Liver (tissue), 9 donors: Measurements from ENCODE around the gene EP400. TPM values are rescaled to one million over a fixed set of nuclear protein-coding genes. Genes with fewer than 3 reads are reported as not detected.

ENCODE experiments used
- DNase-seq: peaks from one replicate; pipeline ENCODE4 v3.0.0-alpha.2; 2017; ENCODE audit warnings: low spot score
- H3K27ac ChIP-seq, 2 donors: one replicate each; pipeline ENCODE4 v1.7.0; 2013; ENCODE audit warnings: inconsistent platforms in 2 of 2, low read length in 2 of 2, control low read depth in 1 of 2, low read depth in 1 of 2, mild to moderate bottlenecking in 1 of 2
- H3K27me3 ChIP-seq, 4 donors: one replicate each; pipeline versions ENCODE4 v1.6.1 to v1.7.0; 2013; ENCODE audit warnings: low read length in 3 of 4, inconsistent platforms in 1 of 4, mild to moderate bottlenecking in 1 of 4, moderate library complexity in 1 of 4; ENCODE audit not compliant: control insufficient read depth in 4 of 4, insufficient read depth in 4 of 4
- H3K36me3 ChIP-seq, 4 donors: one replicate each; pipeline versions ENCODE4 v1.6.1 to v1.7.0; 2013; ENCODE audit warnings: low read length in 3 of 4, mild to moderate bottlenecking in 3 of 4, low read depth in 1 of 4, moderate library complexity in 1 of 4; ENCODE audit not compliant: control insufficient read depth in 4 of 4, insufficient read depth in 3 of 4
- H3K4me1 ChIP-seq, 4 donors: one replicate each; pipeline versions ENCODE4 v1.6.1 to v1.7.0; 2013; ENCODE audit warnings: low read length in 3 of 4, mild to moderate bottlenecking in 3 of 4, moderate library complexity in 1 of 4; ENCODE audit not compliant: control insufficient read depth in 4 of 4, insufficient read depth in 4 of 4
- H3K4me3 ChIP-seq, 3 donors: one replicate each; pipeline versions ENCODE4 v1.6.1 to v1.7.0; 2013; ENCODE audit warnings: low read length in 3 of 3, control low read depth in 1 of 3, low read depth in 1 of 3, mild to moderate bottlenecking in 1 of 3
- H3K9ac ChIP-seq, 2 donors: one replicate each; pipeline ENCODE4 v1.7.0; 2013; ENCODE audit warnings: low read length in 2 of 2, mild to moderate bottlenecking in 2 of 2, moderate library complexity in 2 of 2, control low read depth in 1 of 2, low read depth in 1 of 2
- H3K9me3 ChIP-seq, 4 donors: one replicate each; pipeline versions ENCODE4 v1.6.1 to v1.7.0; 2013; ENCODE audit warnings: low read length in 3 of 4; ENCODE audit not compliant: control insufficient read depth in 4 of 4
- CTCF ChIP-seq: fragments of 150-350 bp; IDR thresholded peaks from 2 replicates; pipeline ENCODE4 v1.5.1; 2017; ENCODE audit warnings: improper control_type of control experiment, low read depth, low read length; ENCODE audit not compliant: missing input control
- EGR1 ChIP-seq, 2 donors: IDR thresholded peaks; 2 replicates each; pipeline ENCODE4 v1.6.1; 2016 to 2018; ENCODE audit warnings: antibody characterized with exemption in 2 of 2, low read depth in 2 of 2
- FOXA1 ChIP-seq: IDR thresholded peaks from 2 replicates; pipeline ENCODE4 v1.6.1; 2016; ENCODE audit warnings: antibody characterized with exemption
- FOXA2 ChIP-seq: IDR thresholded peaks from 2 replicates; pipeline ENCODE4 v1.6.1; 2016; ENCODE audit warnings: antibody characterized with exemption
- GABPA ChIP-seq, 2 donors: IDR thresholded peaks in 1 of 2; conservative IDR thresholded peaks in 1 of 2; 2 replicates each; pipeline ENCODE4 v1.6.1; 2016; ENCODE audit warnings: antibody characterized with exemption in 2 of 2, mild to moderate bottlenecking in 1 of 2, moderate library complexity in 1 of 2
- HNF4A ChIP-seq, 2 donors: conservative IDR thresholded peaks; 2 replicates each; pipeline ENCODE4 v1.6.1; 2016; ENCODE audit warnings: antibody characterized with exemption in 2 of 2, mild to moderate bottlenecking in 2 of 2
- HNF4G ChIP-seq: IDR thresholded peaks from 2 replicates; pipeline ENCODE4 v1.6.1; 2016; ENCODE audit warnings: antibody characterized with exemption
- NR2F2 ChIP-seq: IDR thresholded peaks from 2 replicates; pipeline ENCODE4 v1.6.1; 2016; ENCODE audit warnings: antibody characterized with exemption
- REST ChIP-seq: IDR thresholded peaks from 2 replicates; pipeline ENCODE4 v1.6.1; 2016; ENCODE audit warnings: antibody characterized with exemption, mild to moderate bottlenecking
- RXRA ChIP-seq, 2 donors: IDR thresholded peaks; 2 replicates each; pipeline ENCODE4 v1.6.1; 2017 to 2018; ENCODE audit warnings: antibody characterized with exemption in 2 of 2, mild to moderate bottlenecking in 1 of 2
- SP1 ChIP-seq: IDR thresholded peaks from 2 replicates; pipeline ENCODE4 v1.6.1; 2018; ENCODE audit warnings: antibody characterized with exemption, mild to moderate bottlenecking
- TAF1 ChIP-seq: conservative IDR thresholded peaks from 2 replicates; pipeline ENCODE4 v1.6.1; 2016; ENCODE audit warnings: antibody characterized with exemption, mild to moderate bottlenecking
- YY1 ChIP-seq: IDR thresholded peaks from 2 replicates; pipeline ENCODE4 v1.6.1; 2016; ENCODE audit warnings: antibody characterized with exemption, mild to moderate bottlenecking
- ZBTB33 ChIP-seq: IDR thresholded peaks from 2 replicates; pipeline ENCODE4 v1.6.1; 2016; ENCODE audit warnings: antibody characterized with exemption
- WGBS: extraction: QIAGEN DNeasy Blood & Tissue Kit; methylation state at CpG from one replicate; pipeline ENCODE4 v1.1.7; 2013; 5-methylcytosine and 5-hydroxymethylcytosine counted together
- polyA plus RNA-seq, 2 donors: library from polyadenylated mRNA; stranded (reverse) in 1 of 2; unstranded in 1 of 2; fragments of 200-250 nt in 1 of 2; fragments of >200 nt in 1 of 2; fragmentation: Nextera tagmentation in 1 of 2; extraction: Ambion mirVana in 1 of 2; gene quantifications; one replicate each; pipeline versions ENCODE4 v1.2.1 to v1.2.3, GENCODE V29; 2013 to 2015
- total RNA-seq, 2 donors: library from RNA; depleted of rRNA; stranded (reverse); fragments of >200 nt; gene quantifications; one replicate each; pipeline ENCODE4 v1.2.3, GENCODE V29; 2014
- TF ChIP-seq, protein P1 (sequence below): IDR thresholded peaks from 2 replicates; pipeline ENCODE4 v1.6.1; 2016; ENCODE audit warnings: antibody characterized with exemption
- donor health status: healthy.
- donor health status: healthy.
- donor health status: healthy.
- donor health status: healthy.
- donor health status: healthy.

EP400 gene
- total and polyA plus RNA-seq, 4 donors, result 4.7 to 12.4 (median 7.1) TPM

DNA sequence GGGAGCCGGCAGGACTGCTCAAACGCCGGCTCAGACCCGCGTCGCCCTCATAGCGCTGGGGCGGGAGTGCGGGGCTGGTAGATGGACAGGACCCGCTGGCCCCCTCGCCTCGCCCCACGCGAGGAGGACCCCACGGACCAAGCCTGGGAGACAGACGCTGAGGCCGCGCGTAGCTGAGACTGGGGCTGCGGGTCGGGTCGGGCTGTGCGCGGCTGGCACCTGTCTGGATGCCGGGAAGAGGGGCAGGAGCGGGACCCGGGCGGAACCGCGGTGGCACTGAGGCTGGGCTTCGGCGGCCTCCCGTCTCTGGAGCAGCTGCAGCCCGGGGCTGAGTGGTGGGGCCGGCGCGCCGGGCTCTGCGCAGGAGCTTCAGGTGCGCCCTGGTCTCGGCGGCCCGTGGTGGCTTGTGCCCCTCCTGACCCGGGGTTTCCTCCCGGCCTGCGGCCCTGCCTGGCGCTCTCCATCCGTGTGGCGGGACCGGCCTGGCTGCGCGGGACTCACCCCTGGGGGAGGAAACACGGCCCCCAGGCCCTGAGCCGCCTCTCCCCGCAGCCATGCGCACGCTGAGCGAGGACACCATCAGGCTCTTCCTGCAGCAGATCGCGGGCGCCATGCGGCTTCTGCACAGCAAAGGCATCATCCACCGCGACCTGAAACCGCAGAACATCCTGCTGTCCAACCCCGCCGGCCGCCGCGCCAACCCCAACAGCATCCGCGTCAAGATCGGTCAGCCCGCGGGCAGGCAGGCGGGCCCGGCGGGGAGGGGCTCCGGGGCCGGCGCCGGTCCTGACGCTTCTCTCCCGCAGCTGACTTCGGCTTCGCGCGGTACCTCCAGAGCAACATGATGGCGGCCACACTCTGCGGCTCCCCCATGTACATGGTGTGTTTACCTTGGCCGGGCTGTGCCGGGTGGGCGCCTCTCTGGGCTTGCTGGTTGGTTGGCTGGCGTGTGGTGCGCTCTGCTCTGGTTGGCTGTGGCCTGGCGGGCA is 41.4 kb upstream of the EP400 start:
- Histone ChIP-seq H3K27ac (no peak overlapping the region), H3K9ac (no peak overlapping the region), H3K27me3 (no peaks in the 10 kb centered on the region), H3K4me1 (peaks cover 0 to 6% (median 0%) of the 10 kb centered on the region in 4 donors), H3K4me3 (no peak overlapping the region), H3K36me3 (peaks cover 25 to 61% (median 31%) of the 10 kb centered on the region in 4 donors), H3K9me3 (no peaks in the 10 kb centered on the region)
- 97% methylated on average over 96 of the region's 96 CpGs for WGBS
- TF ChIP-seq REST, result no peak
- TF ChIP-seq ZBTB33, result no peak
- no peak for DNase-seq

DNA sequence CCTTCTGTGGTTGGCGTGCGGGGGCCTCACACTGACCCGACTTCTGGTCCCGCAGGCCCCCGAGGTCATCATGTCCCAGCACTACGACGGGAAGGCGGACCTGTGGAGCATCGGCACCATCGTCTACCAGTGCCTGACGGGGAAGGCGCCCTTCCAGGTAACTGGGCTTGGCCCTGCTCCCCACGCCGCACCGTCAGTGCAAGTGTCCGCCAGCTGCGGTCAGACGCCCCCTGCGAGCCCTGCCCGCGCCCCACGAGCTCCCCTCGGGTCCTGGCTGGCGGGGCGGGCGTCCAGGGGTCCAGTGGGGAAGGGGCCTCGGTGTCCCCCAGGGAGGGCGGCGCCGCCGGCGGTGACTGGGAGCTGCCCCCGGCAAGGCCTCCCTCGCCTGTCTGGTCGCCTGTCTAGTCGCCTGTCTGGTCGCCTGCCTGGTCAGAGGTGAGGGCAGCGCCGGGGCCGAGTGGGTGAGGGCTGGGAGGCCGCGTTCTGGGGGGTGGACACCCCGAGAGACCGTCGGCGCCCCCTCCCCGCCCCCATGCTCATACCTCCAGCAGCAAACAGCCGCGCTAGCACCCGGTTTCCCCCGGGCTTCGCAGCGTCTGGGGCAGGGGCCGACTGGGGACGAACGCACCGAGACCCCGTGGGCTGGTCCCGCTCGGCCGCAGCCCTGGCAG is 40.5 kb upstream of the EP400 start:
- peaks cover 29 to 64% (median 37%) of the 10 kb centered on the region in 4 donors for H3K36me3 ChIP-seq
- H3K9me3 ChIP-seq, result no peaks in the 10 kb centered on the region
- 95% methylated on average over 61 of the region's 61 CpGs for WGBS
- no peak overlapping the region for H3K27ac ChIP-seq
- no peak overlapping the region for H3K9ac ChIP-seq
- H3K4me1 ChIP-seq, result peaks cover 0 to 6% (median 0%) of the 10 kb centered on the region in 4 donors
- H3K27me3 ChIP-seq, result no peaks in the 10 kb centered on the region
- no peak overlapping the region for H3K4me3 ChIP-seq
- DNase-seq, result no peak
- TF ChIP-seq CTCF (no peak), FOXA2 (no peak), SP1 (no peak), FOXA1 (no peak), HNF4A (conservative IDR thresholded peaks at IDR 0.05) (no peak), ZBTB33 (no peak), RXRA (IDR thresholded peaks at IDR 0.05) (no peak), REST (no peak), NR2F2 (no peak), GABPA (IDR thresholded peaks at IDR 0.05 in 1 of 2, conservative IDR thresholded peaks at IDR 0.05 in 1 of 2) (no peak), EGR1 (IDR thresholded peaks at IDR 0.05; ENCODE audit: low read depth in 2 of 2) (no peak), YY1 (no peak), HNF4G (no peak), TAF1 (no peak)
- TF ChIP-seq, protein P1, sequence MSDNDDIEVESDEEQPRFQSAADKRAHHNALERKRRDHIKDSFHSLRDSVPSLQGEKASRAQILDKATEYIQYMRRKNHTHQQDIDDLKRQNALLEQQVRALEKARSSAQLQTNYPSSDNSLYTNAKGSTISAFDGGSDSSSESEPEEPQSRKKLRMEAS, result no peak
